Epidermal melanocyte (primary cell): ENCODE measurements around the gene TRIM39.
"Not testable (repeated sequence)": the region's sequence is repeated elsewhere in the genome, so short reads cannot be mapped to it uniquely, and the experiment has no call there.

Source experiments
- DNase-seq: peaks from one replicate; pipeline ENCODE4 v3.0.0; 2011; ENCODE audit warnings: low spot score; ENCODE audit not compliant: insufficient read length

The TRIM39 gene

DNA sequence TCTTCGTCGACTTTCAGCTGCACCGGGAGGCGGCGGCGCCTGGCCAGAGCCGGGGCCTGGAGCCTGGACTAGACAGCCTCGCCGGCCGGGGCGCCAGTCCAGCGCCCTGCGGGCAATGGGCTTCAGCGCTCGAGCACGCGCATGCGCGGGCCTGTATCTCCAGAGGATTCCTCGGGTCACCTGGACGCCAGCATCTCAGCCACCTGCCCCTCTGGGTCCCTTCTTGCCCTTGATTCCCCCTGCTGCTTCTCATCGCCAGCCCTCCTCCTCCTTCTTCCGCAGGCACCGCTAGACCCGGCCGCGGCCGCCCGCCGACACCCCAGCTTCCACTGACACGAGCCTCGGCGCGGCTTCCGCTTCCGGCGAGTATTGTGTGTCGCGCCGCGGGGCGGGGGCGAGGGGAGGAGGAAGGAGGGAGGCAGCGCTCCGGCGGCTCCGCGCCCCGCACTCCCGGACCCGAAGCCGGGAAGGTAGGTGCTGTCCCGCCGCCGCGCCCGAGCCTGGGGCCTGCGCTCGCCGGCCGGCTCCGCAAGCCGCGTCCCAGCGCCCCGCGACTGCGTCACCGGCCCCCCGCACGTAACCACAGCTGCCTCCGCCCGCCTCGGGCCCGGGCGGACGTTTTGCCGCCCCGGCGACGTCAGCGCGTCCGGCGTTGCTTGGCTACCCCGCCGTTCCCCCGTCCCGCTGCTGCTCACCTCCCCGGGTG lies at the start of gene TRIM39:
Gene TRIM39 (plus strand): TSS at position 402 of the 706 bp plus-strand sequence. CDS start 2,391 bp downstream, outside the sequence.
- DNase-seq = peak; percentile 86

DNA sequence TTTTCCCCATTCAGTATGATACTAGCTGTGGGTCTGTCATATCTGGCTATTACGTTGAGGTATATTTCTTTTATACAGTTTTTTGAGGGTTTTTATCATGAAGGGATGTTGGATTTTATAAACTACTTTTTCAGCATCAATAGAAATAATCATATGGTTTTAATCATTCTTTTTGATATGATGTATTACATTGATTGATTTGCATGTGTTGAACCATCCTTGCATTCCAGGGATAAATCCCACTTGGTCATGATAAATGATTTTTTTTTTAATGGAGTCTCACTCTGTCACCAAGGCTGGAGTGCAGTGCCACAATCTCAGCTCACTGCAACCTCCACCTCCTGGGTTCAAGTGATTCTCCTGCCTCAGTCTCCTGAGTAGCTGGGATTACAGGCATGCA lies 45.7 kb upstream of the TRIM39 start:
- DNase-seq = not testable (repeated sequence)

DNA sequence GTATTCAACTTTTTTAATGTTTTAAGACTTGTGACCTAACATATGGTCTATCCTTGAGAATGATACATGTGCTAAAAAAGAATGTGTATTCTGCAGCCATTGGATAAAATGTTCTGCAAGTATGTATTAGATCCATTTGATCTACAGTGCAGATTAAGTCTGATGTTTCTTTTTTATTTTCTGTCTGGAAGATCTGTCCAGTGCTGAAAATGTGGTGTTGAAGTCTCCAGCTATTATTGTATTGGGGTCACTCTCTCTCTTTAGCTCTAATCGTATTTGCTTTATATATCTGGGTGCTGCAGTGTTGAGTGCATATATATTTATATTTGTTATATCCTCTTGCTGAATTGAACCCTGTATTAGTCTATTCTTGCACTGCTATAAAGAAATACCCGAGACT lies 44.2 kb upstream of the TRIM39 start:
- DNase-seq = no peak

DNA sequence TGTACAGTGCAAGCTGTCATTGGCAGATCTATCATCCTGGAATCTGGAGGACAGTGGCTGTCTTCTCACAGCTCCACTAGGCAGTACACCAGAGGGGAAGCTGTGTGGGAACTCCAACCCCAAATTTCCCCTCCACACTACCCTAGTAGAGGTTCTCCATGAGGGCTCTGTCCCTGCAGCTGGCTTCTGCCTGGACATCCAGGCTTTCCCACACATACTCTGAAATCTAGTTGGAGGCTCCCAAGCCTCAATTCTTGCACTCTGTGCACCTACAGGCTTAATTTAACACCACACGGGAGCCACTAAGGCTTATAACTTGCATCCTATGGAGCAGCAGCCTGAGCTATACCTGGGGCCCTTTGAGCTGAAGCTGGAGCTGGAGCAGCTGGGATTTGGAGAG lies 43.0 kb upstream of the TRIM39 start:
- DNase-seq = no peak

DNA sequence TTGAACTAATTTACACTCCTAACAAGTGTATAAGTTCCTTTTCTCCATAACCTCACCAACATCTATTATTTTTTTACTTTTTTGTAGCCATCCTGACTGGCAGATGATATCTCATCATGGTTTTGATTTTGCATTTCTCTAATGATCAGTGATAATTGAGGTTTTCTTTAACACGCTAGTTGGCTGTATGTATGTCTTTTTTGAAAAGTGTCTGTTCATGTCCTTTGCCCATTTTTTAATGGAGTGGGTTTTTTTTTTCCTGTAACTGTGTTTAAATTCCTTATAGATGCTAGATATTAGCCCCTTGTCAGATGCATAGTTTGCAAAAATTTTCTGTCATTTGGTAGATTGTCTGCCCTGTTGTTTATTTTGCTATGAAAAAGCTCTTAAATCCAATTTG lies 39.6 kb upstream of the TRIM39 start:
- no peak for DNase-seq

DNA sequence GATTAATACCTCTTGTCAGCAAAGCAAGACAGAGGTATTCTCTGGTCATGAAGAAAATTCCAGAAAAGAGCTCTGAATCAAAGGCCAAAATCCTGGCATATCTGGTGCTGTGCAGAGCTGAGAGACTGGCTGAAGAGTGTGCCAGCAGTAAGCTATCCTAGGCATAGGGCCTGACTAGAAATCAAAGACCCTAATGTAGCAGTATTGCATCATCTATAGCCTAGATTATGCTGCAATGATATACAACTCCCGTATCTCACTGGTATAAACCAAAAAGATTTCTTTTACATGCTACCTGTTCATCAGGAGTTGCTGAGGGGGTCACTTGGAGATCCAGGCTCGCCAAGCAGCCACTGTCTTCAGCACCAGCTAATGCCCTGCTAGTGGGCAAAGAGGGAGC lies 30.9 kb upstream of the TRIM39 start:
- no peak for DNase-seq

DNA sequence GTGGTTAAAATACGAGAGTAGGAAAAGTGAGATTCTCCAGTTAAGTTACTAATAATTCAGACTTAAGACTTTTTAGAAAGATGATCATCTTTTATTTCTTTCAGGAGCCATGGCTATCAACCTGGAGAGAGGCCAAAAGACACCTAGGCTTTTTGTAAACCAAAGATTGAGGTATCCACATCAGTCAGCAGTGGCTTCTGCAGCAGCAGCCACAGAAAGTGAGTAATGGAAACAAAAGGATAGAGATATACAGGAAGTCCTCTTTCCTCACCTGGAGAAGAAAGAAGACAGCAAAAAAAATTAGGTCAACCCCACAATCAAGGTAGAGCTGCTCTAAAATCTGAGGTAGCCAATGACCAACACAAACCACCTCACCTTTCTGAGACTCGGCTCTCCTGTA lies 22.7 kb upstream of the TRIM39 start:
- no peak for DNase-seq

DNA sequence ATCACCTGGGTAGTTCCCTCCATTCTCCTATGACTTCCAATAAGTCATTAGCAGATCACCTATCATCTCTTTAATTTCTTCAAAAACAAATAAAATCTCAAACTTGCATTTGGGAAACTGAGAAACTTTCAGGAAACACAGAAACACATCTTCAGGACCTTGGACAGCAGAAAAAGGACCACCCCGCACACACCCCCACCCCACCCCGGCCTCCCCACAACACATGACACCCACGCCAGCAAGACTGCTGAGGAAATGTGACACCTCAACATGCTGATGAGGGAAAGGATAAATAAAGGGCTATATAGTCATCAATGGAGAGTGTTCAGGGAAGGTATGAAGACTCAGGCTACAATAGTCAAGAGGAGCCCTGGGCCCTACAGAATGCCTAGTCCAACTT lies 15.6 kb upstream of the TRIM39 start:
- DNase-seq = no peak

DNA sequence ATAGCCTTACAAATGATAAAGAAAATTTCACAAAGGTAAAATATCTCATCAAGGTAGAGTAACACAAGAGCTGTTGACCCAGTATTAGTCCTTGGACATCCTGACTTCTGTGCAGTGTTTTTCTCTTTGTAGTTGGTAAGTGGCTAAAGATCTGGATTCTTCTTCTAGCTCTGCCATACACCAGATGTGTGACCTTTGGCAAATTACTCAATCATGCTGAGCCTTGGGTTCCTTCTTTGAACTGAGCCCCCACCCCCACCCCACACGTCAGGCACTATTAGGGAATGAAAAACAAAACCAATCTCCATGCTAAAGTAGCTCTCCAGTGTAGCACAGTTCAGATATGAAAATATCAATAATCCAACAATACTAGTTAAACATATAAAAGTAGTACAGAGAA lies 15.1 kb upstream of the TRIM39 start:
- DNase-seq = no peak

DNA sequence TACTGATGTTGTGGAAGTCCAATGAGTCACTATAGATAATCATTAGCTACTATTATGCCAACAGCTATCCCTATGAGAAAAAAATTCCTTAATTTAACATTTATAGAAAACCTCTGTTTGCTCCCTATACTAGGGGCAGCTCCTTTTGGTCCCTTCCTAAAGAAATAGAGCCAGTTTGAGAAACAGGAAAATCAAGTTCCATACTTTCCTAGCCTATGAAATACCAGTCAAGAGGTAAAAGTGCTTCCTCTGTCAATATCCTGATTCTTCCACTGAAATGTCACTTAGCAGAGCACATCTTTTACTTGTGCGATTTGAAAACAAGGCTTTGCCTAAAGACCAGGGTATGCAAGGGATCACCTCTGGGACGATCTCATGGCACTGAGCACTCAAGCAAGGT lies 14.5 kb upstream of the TRIM39 start:
- no peak for DNase-seq

DNA sequence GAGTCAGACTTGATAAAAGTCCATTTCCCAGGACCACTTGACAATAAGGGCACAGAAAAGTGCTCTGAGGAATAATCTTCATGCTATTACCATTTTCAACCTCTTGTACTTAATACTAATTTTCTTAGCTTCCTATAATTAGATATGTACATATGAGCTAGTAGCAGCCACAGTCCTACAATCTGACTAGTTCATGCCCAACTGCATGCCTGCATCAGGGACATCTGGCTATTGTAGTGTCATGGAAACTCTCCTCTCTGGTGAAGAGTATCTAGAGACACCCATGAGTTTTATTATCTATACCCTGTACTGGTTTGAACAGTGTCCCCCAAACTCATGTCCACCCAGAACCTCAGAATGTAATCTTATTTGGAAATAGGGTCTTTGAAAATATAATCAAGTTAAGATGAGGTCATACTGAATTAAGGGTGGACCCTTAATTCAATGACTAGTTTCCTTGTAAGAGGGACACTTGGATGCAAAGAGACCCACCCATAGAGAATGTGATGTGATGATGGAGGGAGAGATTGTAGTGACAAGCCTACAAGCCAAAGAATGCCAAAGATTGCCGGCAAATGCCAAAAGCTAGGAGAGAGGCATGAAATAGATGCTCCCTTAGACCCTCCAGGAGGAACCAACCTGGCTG lies 13.9 kb upstream of the TRIM39 start:
- no peak for DNase-seq

DNA sequence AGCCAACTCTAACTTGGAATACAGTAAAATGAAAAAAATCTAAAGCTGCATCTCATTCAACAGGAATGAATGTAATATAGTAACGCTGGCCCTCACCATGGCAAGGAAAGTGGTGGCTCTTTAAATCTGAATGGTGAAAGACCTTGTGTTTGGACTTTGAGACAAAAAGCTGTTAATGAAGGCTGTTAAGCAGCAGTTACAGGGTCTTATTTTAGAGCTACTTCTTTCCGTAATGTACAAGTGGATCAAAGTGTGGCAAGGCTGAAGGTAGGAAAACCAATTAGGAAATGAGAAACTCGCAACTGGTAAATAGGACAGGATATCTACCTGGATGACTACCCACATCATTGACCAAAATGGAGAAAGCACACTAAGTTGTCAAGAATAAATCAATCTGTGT lies 11.6 kb upstream of the TRIM39 start:
- DNase-seq = no peak

DNA sequence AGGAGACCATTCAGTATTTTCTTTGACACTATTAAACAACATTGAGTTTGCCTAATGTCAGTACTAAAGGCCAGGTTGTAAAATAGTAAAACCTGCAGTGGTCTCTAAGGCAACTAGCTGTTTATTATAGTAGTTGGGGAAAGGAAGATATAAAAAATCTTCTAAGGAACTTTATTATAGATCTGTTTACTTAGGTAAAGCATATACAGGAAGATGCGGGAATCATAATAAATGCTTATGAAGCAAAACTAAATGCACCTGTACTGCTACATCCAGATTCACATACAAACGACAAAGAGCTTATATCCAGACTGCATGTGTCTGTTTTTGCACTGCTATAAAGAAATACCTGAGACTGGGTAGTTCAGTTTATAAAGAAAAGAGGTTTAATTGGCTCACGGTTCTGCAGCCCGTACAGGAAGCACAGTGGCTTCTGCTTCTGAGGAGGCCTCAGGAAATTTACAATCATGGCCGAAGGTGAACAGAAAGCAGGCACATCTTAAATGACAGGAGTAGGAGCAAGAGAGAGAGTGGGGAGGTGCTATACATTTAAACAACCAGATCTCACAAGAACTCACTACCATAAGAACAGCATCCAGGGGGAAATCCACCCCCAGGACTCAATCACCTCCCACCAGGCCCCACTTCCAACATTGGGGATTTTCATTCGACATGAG lies 8.7 kb upstream of the TRIM39 start:
- no peak for DNase-seq

DNA sequence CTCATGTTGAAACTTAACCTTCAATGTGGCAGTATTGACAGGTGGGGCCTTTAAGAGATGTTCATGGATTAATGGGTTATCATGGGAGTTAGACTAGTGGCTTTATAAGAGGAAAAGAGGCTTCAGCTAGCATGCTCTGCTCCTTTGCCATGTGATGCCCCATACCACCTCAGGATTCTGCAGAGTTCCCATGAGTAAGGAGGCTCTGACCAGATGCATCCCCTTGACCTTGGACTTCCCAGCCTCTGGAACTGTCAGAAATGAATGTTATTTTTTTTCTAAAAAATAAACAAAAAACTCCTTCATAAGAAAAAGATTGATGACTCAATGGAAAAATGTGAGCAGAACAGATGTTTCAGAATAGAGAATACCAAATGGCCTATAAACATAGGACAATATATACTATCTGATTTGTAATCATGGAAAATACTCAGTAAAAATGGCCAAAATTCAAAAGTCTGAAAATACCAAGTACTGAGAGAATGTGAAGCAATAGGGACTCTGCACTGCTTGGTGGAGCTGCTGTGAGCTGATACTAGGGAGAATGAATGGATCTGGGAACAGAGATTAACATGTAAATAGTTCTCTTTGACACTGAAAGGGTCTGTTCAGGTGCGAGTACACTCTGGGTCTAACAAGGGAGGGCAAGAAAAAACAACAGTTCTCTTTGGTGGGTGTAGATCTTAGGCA lies 7.4 kb upstream of the TRIM39 start:
- DNase-seq = no peak

DNA sequence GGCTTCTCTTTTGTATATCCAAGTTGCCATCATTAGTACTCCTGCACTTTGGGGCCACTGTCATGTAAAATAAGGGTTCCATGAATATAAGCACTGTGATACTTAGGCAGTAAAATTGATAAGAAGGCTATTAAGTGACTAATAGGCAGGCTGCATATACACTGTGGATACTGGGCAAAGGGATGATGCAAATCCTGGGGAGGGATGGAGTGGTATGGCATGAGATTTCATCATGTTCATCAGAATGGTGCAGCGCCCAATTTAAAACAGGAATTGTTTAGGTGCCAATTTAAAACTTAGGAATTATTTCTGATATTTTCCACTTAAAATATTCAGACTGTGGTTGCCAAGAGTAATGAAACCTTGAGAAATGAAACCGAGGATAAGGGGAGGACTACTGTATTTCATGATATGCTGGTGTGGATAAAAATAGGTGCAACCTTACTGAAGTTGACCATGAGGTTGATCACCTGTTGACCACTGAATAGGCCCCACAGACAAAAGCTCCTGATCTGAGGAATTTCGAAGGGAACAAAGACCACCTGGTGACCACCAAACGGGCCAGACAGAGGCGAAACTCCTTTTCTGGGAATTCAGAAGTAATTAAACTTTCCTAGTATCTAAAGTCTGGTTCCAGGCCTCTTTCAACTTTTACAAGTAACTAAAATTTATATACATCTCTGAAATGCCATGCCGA lies 4.9 kb upstream of the TRIM39 start:
- no peak for DNase-seq

DNA sequence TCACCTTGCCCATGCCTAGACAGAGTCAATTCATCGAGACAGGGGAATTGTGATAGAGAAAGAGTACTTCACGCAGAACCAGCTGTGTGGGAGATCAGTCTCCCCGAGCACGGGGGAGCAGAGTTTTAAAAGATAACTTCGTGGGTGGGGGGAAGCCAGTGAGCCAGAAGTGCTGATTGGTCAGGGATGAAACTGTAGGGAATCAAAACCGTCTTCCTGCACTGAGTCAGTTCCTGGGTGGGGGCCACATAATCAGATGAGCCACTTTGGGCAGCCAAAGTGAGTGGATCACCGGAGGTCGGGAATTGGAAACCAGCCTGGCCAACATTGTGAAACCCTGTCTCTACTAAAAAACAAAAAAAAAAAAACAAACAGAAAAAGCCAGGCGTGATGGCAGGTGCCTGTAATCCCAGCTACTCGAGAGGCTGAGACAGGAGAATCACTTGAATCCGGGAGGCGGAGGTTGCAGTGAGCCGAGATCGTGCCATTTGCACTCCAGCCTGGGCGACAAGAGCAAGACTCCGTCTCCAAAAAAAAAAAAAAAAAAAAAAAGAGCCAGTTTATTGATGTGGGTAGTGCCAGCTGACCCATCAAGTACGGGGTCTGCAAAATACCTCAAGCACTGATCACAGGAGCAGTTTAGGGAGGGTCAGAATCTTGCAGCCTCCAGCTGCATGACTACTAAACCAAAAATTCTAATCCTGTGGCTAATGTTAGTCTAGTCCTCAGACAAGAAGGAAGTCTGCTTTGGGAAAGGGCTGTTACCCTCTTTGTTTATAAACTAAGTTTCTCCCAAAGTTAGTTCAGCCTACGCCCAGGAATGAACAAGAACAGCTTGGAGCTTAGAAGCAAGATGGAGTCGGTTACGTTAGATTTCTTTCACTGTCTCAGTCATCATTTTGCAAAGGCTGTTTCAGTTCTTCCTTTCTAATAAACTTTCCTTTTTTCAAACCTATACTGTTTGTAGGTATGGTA lies 3.9 kb upstream of the TRIM39 start:
- DNase-seq = no peak

DNA sequence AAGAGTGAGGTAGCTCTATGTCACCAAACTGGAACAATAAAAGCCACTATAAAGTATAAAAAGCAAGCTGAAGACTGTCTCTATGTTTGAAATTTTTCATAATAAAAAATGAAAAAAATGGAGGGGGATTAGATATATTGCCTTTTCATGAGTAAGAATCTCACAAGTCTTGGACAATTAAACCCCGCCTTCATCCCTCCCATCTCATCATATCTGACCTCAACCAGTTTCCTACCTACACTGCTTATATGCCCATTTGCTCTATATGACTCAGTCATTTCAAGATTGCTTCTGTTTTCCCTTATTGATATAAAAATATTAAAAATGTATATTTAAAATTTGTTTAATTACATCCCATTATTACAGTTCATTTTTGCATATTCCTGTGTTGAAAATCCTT lies 2.9 kb upstream of the TRIM39 start:
- DNase-seq = no peak

DNA sequence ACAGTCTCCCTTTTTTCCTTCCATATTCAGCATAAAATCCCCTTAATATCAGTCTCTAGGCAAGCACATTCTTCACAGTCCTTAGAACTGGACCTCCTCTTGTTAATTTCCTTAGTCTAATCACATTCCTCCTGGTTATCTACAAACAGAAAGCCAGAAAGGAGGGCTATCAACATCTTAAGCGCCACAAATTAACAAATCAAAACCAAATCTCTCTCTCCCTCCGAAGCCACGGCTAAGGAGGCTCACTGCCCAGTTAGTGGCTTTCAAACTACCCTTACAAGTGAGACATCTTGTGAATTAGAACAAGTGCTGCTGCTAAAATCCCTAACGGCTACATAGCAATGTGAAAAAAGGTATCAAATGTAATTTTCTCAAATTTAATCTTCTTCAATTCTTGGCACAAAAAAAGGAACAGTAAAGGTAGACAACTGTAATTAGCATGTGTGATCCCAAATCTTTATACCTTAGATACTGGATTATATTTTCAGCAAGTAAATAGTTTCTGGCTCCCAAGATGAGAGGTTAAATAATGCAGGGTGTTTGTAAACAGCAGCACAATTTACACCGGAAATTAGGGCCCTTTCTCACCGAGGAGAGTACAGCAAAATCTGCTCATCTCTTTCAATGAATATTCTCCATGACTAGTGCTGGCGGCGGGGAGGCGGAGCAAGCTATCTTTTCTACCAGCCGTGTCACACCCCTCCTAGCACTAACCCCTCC lies 1.4 kb upstream of the TRIM39 start:
- no peak for DNase-seq

DNA sequence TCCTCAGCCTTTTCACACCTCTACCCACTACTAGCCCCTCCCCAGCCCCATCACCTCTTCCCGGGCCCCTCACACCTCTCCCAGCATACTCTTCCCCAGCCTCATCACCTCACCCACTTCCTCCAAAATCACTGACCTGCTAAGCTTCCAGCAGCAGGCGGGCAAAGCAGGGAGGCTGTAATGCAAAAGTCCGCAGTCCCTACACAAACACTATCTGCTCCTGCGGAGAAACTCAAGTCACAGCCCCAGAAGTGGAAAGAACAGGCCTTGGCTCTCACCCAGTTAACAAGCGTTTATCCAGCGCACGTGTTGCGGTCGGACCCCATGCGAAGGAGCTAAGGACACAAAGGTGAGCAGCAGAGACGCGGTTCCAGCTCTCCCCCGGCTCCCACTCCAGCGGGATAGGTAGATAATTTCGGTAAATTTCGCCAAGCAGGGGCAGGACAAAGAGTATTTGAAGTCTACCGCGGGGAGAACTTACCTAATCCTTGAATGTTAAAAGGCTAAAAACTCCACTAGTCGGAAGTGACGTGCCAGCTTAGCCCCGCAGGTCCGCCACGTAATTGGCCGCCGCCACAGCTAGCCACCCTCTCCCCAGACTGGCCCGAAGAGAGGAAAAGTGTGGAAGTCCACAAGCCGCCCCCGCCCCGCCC lies 728 bp upstream of the TRIM39 start:
- no peak for DNase-seq
